OCI-LY1 (cell line): Measurements from ENCODE around the gene MFNG.

Experiments
- H2AFZ ChIP-seq: fragments of 200-600 bp; sonication (generic), shearing (Covaris generic); 2 replicates; pipeline ENCODE4 v1.6.0; 2014; ENCODE audit warnings: antibody characterized with exemption, mild to moderate bottlenecking, low read length
- H3F3A ChIP-seq: fragments of 200-600 bp; sonication (generic), shearing (Covaris generic); 2 replicates; pipeline ENCODE4 v1.6.0; 2014; ENCODE audit warnings: mild to moderate bottlenecking, antibody characterized with exemption, low read length, moderate library complexity; ENCODE audit not compliant: insufficient read depth
- H3K27ac ChIP-seq: fragments of 200-600 bp; sonication (generic); 2 replicates; pipeline ENCODE4 v1.5.1; 2014; ENCODE audit warnings: low read length, mixed run types, mild to moderate bottlenecking, low read depth; ENCODE audit not compliant: poor library complexity, severe bottlenecking
- H3K27me3 ChIP-seq: fragments of 200-600 bp; sonication (generic); 2 replicates; pipeline ENCODE4 v1.6.0; 2014; ENCODE audit warnings: antibody characterized with exemption, mild to moderate bottlenecking, low read length, moderate library complexity; ENCODE audit not compliant: insufficient read depth
- H3K36me3 ChIP-seq: fragments of 200-600 bp; sonication (generic); 2 replicates; pipeline ENCODE4 v1.6.1; 2014; ENCODE audit warnings: mild to moderate bottlenecking, antibody characterized with exemption, low read length, moderate library complexity, mixed read lengths; ENCODE audit not compliant: insufficient read depth
- H3K4me1 ChIP-seq: fragments of 200-600 bp; sonication (generic); 2 replicates; pipeline ENCODE4 v1.5.1; 2014; ENCODE audit warnings: mild to moderate bottlenecking, low read length, moderate library complexity; ENCODE audit not compliant: insufficient read depth, severe bottlenecking
- H3K4me2 ChIP-seq: fragments of 200-600 bp; sonication (generic), shearing (Covaris generic); 2 replicates; pipeline ENCODE4 v1.6.1; 2014; ENCODE audit warnings: low read length
- H3K4me3 ChIP-seq: fragments of 200-600 bp; sonication (generic); 2 replicates; pipeline ENCODE4 v1.5.1; 2014; ENCODE audit warnings: low read length, low read depth, mild to moderate bottlenecking, mixed read lengths; ENCODE audit not compliant: poor library complexity, severe bottlenecking
- H3K79me2 ChIP-seq: fragments of 200-600 bp; shearing (Covaris generic); 2 replicates; pipeline ENCODE4 v1.6.1; 2016; ENCODE audit warnings: mixed run types, low read length, mixed read lengths; ENCODE audit not compliant: insufficient read depth
- H3K9ac ChIP-seq: fragments of 200-600 bp; sonication (generic), shearing (Covaris generic); 2 replicates; pipeline ENCODE4 v1.6.1; 2014; ENCODE audit warnings: mild to moderate bottlenecking, low read length, mixed read lengths
- H3K9me2 ChIP-seq: fragments of 200-600 bp; sonication (generic), shearing (Covaris generic); 2 replicates; pipeline ENCODE4 v1.6.1; 2014; ENCODE audit warnings: low read depth, mild to moderate bottlenecking, low read length, mixed read lengths
- H3K9me3 ChIP-seq: fragments of 200-600 bp; shearing (Covaris generic); 2 replicates; pipeline ENCODE4 v1.6.1; 2014; ENCODE audit warnings: low read length, mixed read lengths
- H4K20me1 ChIP-seq: fragments of 200-600 bp; sonication (generic), shearing (Covaris generic); 2 replicates; pipeline ENCODE4 v1.6.0; 2016; ENCODE audit warnings: mild to moderate bottlenecking, low read length; ENCODE audit not compliant: insufficient read depth
- CTCF ChIP-seq: fragments of 200-600 bp; sonication (generic), shearing (Covaris generic); IDR thresholded peaks from 2 replicates; pipeline ENCODE4 v1.5.1; 2017; ENCODE audit warnings: mild to moderate bottlenecking, antibody characterized with exemption, low read length, moderate library complexity, mixed read lengths
- EZH2 ChIP-seq: fragments of 200-600 bp; sonication (generic), shearing (Covaris generic); IDR thresholded peaks from 2 replicates; pipeline ENCODE4 v1.8.0; 2017; ENCODE audit warnings: borderline replicate concordance, mixed run types, mild to moderate bottlenecking, antibody characterized with exemption, low read length, moderate library complexity, mixed read lengths

Gene MFNG

GRCh38 chr22:37467391-37467955, 18.7 kb downstream of the MFNG start:
- H3F3A ChIP-seq = no peaks in the 10 kb centered on the region
- TF ChIP-seq CTCF (no peak), EZH2 (no peak)
- H3K4me1 ChIP-seq = peaks cover 25% of the 10 kb centered on the region
- no peaks in the 10 kb centered on the region for H3K79me2 ChIP-seq
- no peak overlapping the region for H3K9ac ChIP-seq
- no peak overlapping the region for H2AFZ ChIP-seq
- H4K20me1 ChIP-seq = no peaks in the 10 kb centered on the region
- H3K4me2 ChIP-seq = no peak overlapping the region
- no peaks in the 10 kb centered on the region for H3K9me2 ChIP-seq
- no peak overlapping the region for H3K4me3 ChIP-seq
- no peaks in the 10 kb centered on the region for H3K27me3 ChIP-seq
- no peaks in the 10 kb centered on the region for H3K9me3 ChIP-seq
- no peak overlapping the region for H3K27ac ChIP-seq
- H3K36me3 ChIP-seq = peaks cover 68% of the 10 kb centered on the region

- Histone ChIP-seq H3K4me2 (no peak overlapping the region), H3F3A (no peaks in the 10 kb centered on the region), H3K9ac (no peak overlapping the region), H2AFZ (no peak overlapping the region), H4K20me1 (no peaks in the 10 kb centered on the region), H3K27ac (peak overlapping the region; percentile 50), H3K27me3 (no peaks in the 10 kb centered on the region), H3K9me3 (no peaks in the 10 kb centered on the region), H3K79me2 (no peaks in the 10 kb centered on the region), H3K36me3 (peaks cover 38% of the 10 kb centered on the region), H3K9me2 (no peaks in the 10 kb centered on the region), H3K4me3 (no peak overlapping the region), H3K4me1 (peaks cover 16% of the 10 kb centered on the region)
- TF ChIP-seq EZH2 = no peak
- TF ChIP-seq CTCF = no peak
Measured at GRCh38 chr22:37464181-37464580, 22.0 kb downstream of the MFNG start.

- no peaks in the 10 kb centered on the region for H4K20me1 ChIP-seq
- no peak overlapping the region for H3K4me2 ChIP-seq
- H3K79me2 ChIP-seq = no peaks in the 10 kb centered on the region
Measured at GRCh38 chr22:37462983-37463382, 23.2 kb downstream of the MFNG start.

More at GRCh38 chr22:37462983-37463382, 23.2 kb downstream of the MFNG start:
- TF ChIP-seq CTCF (no peak), EZH2 (no peak)
- Histone ChIP-seq H3K9ac (no peak overlapping the region), H3K27me3 (no peaks in the 10 kb centered on the region), H3K36me3 (peaks cover 28% of the 10 kb centered on the region), H3K4me3 (no peak overlapping the region), H3K9me3 (no peaks in the 10 kb centered on the region), H3K9me2 (no peaks in the 10 kb centered on the region), H3F3A (no peaks in the 10 kb centered on the region), H2AFZ (no peak overlapping the region), H3K4me1 (peaks cover 16% of the 10 kb centered on the region), H3K27ac (no peak overlapping the region)
